ENCODE data around the gene EN1. TPM values are rescaled to one million over a fixed set of nuclear protein-coding genes. Genes with fewer than 3 reads are reported as not detected.

The EN1 gene
- not detected for polyA plus RNA-seq (ENCODE audit: low read depth in 6 of 6)

- Mint-ChIP-seq H3K9me3 (peaks cover 2 to 27% (median 15%) of the 10 kb centered on the region in 7 donors), H3K36me3 (peaks cover 0 to 12% of the 10 kb centered on the region in 2 donors), H3K4me1 (peaks cover 4 to 26% (median 10%) of the 10 kb centered on the region in 3 donors), H3K27me3 (peaks cover 64 to 84% (median 69%) of the 10 kb centered on the region in 3 donors), H3K27ac (peak within 1 kb of the TSS in 5 of 6 donors; percentile 44 to 95 (median 69)), H3K4me3 (peak within 1 kb of the TSS in 7 of 8 donors; percentile 5 to 76 (median 60))
- DNase-seq, result no peak
- ATAC-seq (ENCODE audit: low read depth in 2 of 2), result no peak
These were observed at the start of gene EN1 for GRCh38 chr2:118846953-118847761. TSS of gene EN1 (minus strand) at chr2:118847648. CDS start at chr2:118847167, 481 bp downstream.

- DNase-seq, result no peak
- peaks cover 0 to 11% of the 10 kb centered on the region in 2 donors for H3K36me3 Mint-ChIP-seq
- H3K27ac Mint-ChIP-seq, result no peak overlapping the region
- H3K4me3 Mint-ChIP-seq, result no peak overlapping the region
- peaks cover 9 to 11% (median 9%) of the 10 kb centered on the region in 3 donors for H3K27me3 Mint-ChIP-seq
- peaks cover 11 to 23% (median 16%) of the 10 kb centered on the region in 7 donors for H3K9me3 Mint-ChIP-seq
- no peak for ATAC-seq (ENCODE audit: low read depth in 2 of 2)
- no peaks in the 10 kb centered on the region for H3K4me1 Mint-ChIP-seq
These were observed 45.7 kb upstream of the EN1 start for GRCh38 chr2:118893100-118893499.

- Mint-ChIP-seq H3K27me3 (peaks cover 9 to 11% (median 9%) of the 10 kb centered on the region in 3 donors), H3K36me3 (peaks cover 0 to 11% of the 10 kb centered on the region in 2 donors)
These were observed 42.5 kb upstream of the EN1 start for GRCh38 chr2:118889995-118890394.

GRCh38 chr2:118883792-118884191 lies 36.3 kb upstream of the EN1 start:
- Mint-ChIP-seq H3K9me3 (peaks cover 0 to under 1% (median 0%) of the 10 kb centered on the region in 7 donors), H3K27me3 (peaks cover 24 to 42% (median 34%) of the 10 kb centered on the region in 3 donors), H3K4me1 (peaks cover 13 to 17% (median 16%) of the 10 kb centered on the region in 3 donors), H3K4me3 (peak overlapping the region in 1 of 8 donors; percentile 10), H3K36me3 (peaks cover 0 to 4% of the 10 kb centered on the region in 2 donors), H3K27ac (no peak overlapping the region)
- ATAC-seq (ENCODE audit: low read depth in 2 of 2) (no peak), DNase-seq (no peak)

More at GRCh38 chr2:118889995-118890394, 42.5 kb upstream of the EN1 start:
- Mint-ChIP-seq H3K4me1 (no peaks in the 10 kb centered on the region), H3K27ac (peak overlapping the region in 1 of 6 donors; percentile 49), H3K9me3 (peaks cover 11 to 23% (median 16%) of the 10 kb centered on the region in 7 donors), H3K4me3 (no peak overlapping the region)
- no peak for DNase-seq
- no peak for ATAC-seq (ENCODE audit: low read depth in 2 of 2)

- H3K4me1 Mint-ChIP-seq, result peaks cover 13 to 17% (median 16%) of the 10 kb centered on the region in 3 donors
- H3K36me3 Mint-ChIP-seq, result peaks cover 0 to 4% of the 10 kb centered on the region in 2 donors
- peak overlapping the region in 1 of 6 donors; percentile 79 for H3K27ac Mint-ChIP-seq
These were observed 35.4 kb upstream of the EN1 start for GRCh38 chr2:118882693-118883336.

GRCh38 chr2:118881490-118882129 lies 34.2 kb upstream of the EN1 start:
- H3K4me1 Mint-ChIP-seq, result peaks cover 13 to 17% (median 16%) of the 10 kb centered on the region in 3 donors
- peaks cover 0 to 3% (median 0%) of the 10 kb centered on the region in 7 donors for H3K9me3 Mint-ChIP-seq

More at GRCh38 chr2:118882693-118883336, 35.4 kb upstream of the EN1 start:
- H3K27me3 Mint-ChIP-seq, result peaks cover 32 to 48% (median 42%) of the 10 kb centered on the region in 3 donors
- no peaks in the 10 kb centered on the region for H3K9me3 Mint-ChIP-seq
- peak; percentile 40 for DNase-seq
- peak overlapping the region; percentile 15 to 84 (median 72) for H3K4me3 Mint-ChIP-seq
- peak; percentile 65 to 72 for ATAC-seq (ENCODE audit: low read depth in 2 of 2)

GRCh38 chr2:118880501-118880900 lies 33.1 kb upstream of the EN1 start:
- H3K27me3 Mint-ChIP-seq, result peaks cover 54 to 68% (median 57%) of the 10 kb centered on the region in 3 donors
- no peak for DNase-seq

More at GRCh38 chr2:118881490-118882129, 34.2 kb upstream of the EN1 start:
- Mint-ChIP-seq H3K27ac (peak overlapping the region in 1 of 6 donors; percentile 32), H3K4me3 (peak overlapping the region in 2 of 8 donors; percentile 6 to 38), H3K36me3 (peaks cover 0 to 4% of the 10 kb centered on the region in 2 donors), H3K27me3 (peaks cover 43 to 57% (median 49%) of the 10 kb centered on the region in 3 donors)
- peak; percentile 66 to 69 for ATAC-seq (ENCODE audit: low read depth in 2 of 2)
- DNase-seq, result peak; percentile 33

GRCh38 chr2:118878531-118879149 lies 31.2 kb upstream of the EN1 start:
- H3K4me3 Mint-ChIP-seq, result no peak overlapping the region
- DNase-seq (no peak), ATAC-seq (ENCODE audit: low read depth in 2 of 2) (no peak)
- H3K27ac Mint-ChIP-seq, result peak overlapping the region in 1 of 6 donors; percentile 45
- peaks cover 13 to 17% (median 16%) of the 10 kb centered on the region in 3 donors for H3K4me1 Mint-ChIP-seq
- peaks cover 0 to 4% of the 10 kb centered on the region in 2 donors for H3K36me3 Mint-ChIP-seq
- peaks cover 52 to 72% (median 70%) of the 10 kb centered on the region in 3 donors for H3K27me3 Mint-ChIP-seq
- peaks cover 0 to 3% (median 0%) of the 10 kb centered on the region in 7 donors for H3K9me3 Mint-ChIP-seq

More at GRCh38 chr2:118880501-118880900, 33.1 kb upstream of the EN1 start:
- peaks cover 0 to 3% (median 0%) of the 10 kb centered on the region in 7 donors for H3K9me3 Mint-ChIP-seq
- no peak overlapping the region for H3K27ac Mint-ChIP-seq
- no peak overlapping the region for H3K4me3 Mint-ChIP-seq
- ATAC-seq (ENCODE audit: low read depth in 2 of 2), result no peak
- H3K4me1 Mint-ChIP-seq, result peaks cover 13 to 17% (median 16%) of the 10 kb centered on the region in 3 donors
- peaks cover 0 to 4% of the 10 kb centered on the region in 2 donors for H3K36me3 Mint-ChIP-seq

- H3K27me3 Mint-ChIP-seq, result peaks cover 45 to 79% (median 58%) of the 10 kb centered on the region in 3 donors
- no peak overlapping the region for H3K27ac Mint-ChIP-seq
- H3K4me1 Mint-ChIP-seq, result no peaks in the 10 kb centered on the region
- H3K36me3 Mint-ChIP-seq, result no peaks in the 10 kb centered on the region
- peaks cover 0 to 3% (median 0%) of the 10 kb centered on the region in 7 donors for H3K9me3 Mint-ChIP-seq
- ATAC-seq (ENCODE audit: low read depth in 2 of 2) (no peak), DNase-seq (no peak)
- no peak overlapping the region for H3K4me3 Mint-ChIP-seq
These were observed 27.9 kb upstream of the EN1 start for GRCh38 chr2:118875318-118875717.

- H3K4me3 Mint-ChIP-seq, result no peak overlapping the region
- no peak for DNase-seq
- H3K9me3 Mint-ChIP-seq, result peaks cover 0 to 3% (median 0%) of the 10 kb centered on the region in 7 donors
- no peaks in the 10 kb centered on the region for H3K36me3 Mint-ChIP-seq
- ATAC-seq (ENCODE audit: low read depth in 2 of 2), result no peak
- H3K27ac Mint-ChIP-seq, result no peak overlapping the region
- no peaks in the 10 kb centered on the region for H3K4me1 Mint-ChIP-seq
- peaks cover 35 to 84% (median 55%) of the 10 kb centered on the region in 3 donors for H3K27me3 Mint-ChIP-seq
These were observed 26.9 kb upstream of the EN1 start for GRCh38 chr2:118874324-118874723.

GRCh38 chr2:118865106-118865505 lies 17.7 kb upstream of the EN1 start:
- Mint-ChIP-seq H3K27ac (no peak overlapping the region), H3K4me3 (no peak overlapping the region), H3K27me3 (peaks cover 46 to 58% (median 55%) of the 10 kb centered on the region in 3 donors), H3K36me3 (no peaks in the 10 kb centered on the region), H3K4me1 (no peaks in the 10 kb centered on the region), H3K9me3 (no peaks in the 10 kb centered on the region)
- ATAC-seq (ENCODE audit: low read depth in 2 of 2) (peak; percentile 49 to 55), DNase-seq (no peak)

- Mint-ChIP-seq H3K4me3 (no peak overlapping the region), H3K4me1 (no peaks in the 10 kb centered on the region), H3K36me3 (no peaks in the 10 kb centered on the region), H3K27ac (no peak overlapping the region), H3K27me3 (peaks cover 55 to 62% (median 61%) of the 10 kb centered on the region in 3 donors), H3K9me3 (peaks cover 0 to 2% (median 0%) of the 10 kb centered on the region in 7 donors)
- DNase-seq (no peak), ATAC-seq (ENCODE audit: low read depth in 2 of 2) (no peak)
These were observed 16.8 kb upstream of the EN1 start for GRCh38 chr2:118864207-118864606.

Data from naive B cell (primary cell).